Psoas muscle (tissue), 8 donors: ENCODE data around the gene TNS2. TPM values are rescaled to one million over a fixed set of nuclear protein-coding genes. Genes with fewer than 3 reads are reported as not detected.
"Not testable (repeated sequence)": the region's sequence is repeated elsewhere in the genome, so short reads cannot be mapped to it uniquely, and the experiment has no call there.

Source experiments
- ATAC-seq, 4 donors: fragments of 200-7000 bp; cut with Tn5 transposase; one replicate each; pipeline ENCODE4 v1.9.1; 2020; ENCODE audit warnings: moderate library complexity in 3 of 4, mild to moderate bottlenecking in 2 of 4
- DNase-seq, 2 donors: peaks; one replicate each; pipeline ENCODE4 v3.0.0-alpha.2; 2020
- H3K27ac ChIP-seq: fragments of 200-600 bp; one replicate; pipeline ENCODE4 v1.8.0; 2022
- H3K27me3 ChIP-seq, 3 donors: fragments of 200-600 bp in 1 of 3; one replicate each; pipeline versions ENCODE4 v1.6.1 to v1.8.0; 2013 to 2022; ENCODE audit warnings: low read length in 2 of 3, mild to moderate bottlenecking in 2 of 3, moderate library complexity in 1 of 3; ENCODE audit not compliant: insufficient read depth in 3 of 3
- H3K36me3 ChIP-seq, 2 donors: fragments of 200-600 bp in 1 of 2; one replicate each; pipeline versions ENCODE4 v1.6.1 to v1.8.0; 2013 to 2022; ENCODE audit warnings: low read depth in 1 of 2, mild to moderate bottlenecking in 1 of 2, moderate library complexity in 1 of 2; ENCODE audit not compliant: insufficient read depth in 1 of 2
- H3K4me1 ChIP-seq: fragments of 200-600 bp; one replicate; pipeline ENCODE4 v1.8.0; 2022
- H3K4me3 ChIP-seq: fragments of 200-600 bp; one replicate; pipeline ENCODE4 v1.8.0; 2022; ENCODE audit warnings: mild to moderate bottlenecking
- H3K9me3 ChIP-seq: fragments of 200-600 bp; one replicate; pipeline ENCODE4 v1.8.0; 2022
- WGBS, 3 donors: extraction: QIAGEN DNeasy Blood & Tissue Kit; methylation state at CpG; one replicate each; pipeline versions ENCODE4 v1.1.6 to v1.1.7; 2013; 5-methylcytosine and 5-hydroxymethylcytosine counted together
- intact Hi-C, 2 donors: fragments of 100-400 bp; cut with DNase I; formaldehyde crosslinking; loops; one replicate each; pipeline versions ENCODE4 v1.11.0 to v1.14.2; 2022
- polyA plus RNA-seq, 3 donors: library from polyadenylated mRNA; stranded (reverse); fragments of 200-250 nt; gene quantifications; one replicate each; pipeline ENCODE4 v1.2.3, GENCODE V29; 2013
- total RNA-seq, 4 donors: library from RNA; stranded (reverse); fragmentation: NEBNext Ultra II Directional in 2 of 4; extraction: Animal tissue kit (Norgen Biotek cat#: 25700) in 2 of 4; gene quantifications; one replicate each; pipeline versions ENCODE4 v1.2.1 to v1.2.4, GENCODE V29; 2021 to 2023
- TF ChIP-seq, protein P1 (sequence below): fragments of 200-600 bp; IDR thresholded peaks from one replicate; pipeline ENCODE4 v1.8.0; 2022; ENCODE audit warnings: antibody characterized with exemption
- donor health status: healthy with polysubstance abuse.
- donor health status: DM: no; HTN: no; CAD: no; lungs with moderate emphysema.
- donor health status: Bipolar disorder and iron deficiency.
- donor health status: healthy.
- donor health status: DM: yes; HTN: yes; CAD: no.
- donor health status: DM: no; HTN: no; CAD: no.
- donor health status: DM: no; HTN: no; CAD: no.
- donor health status: DM: yes; HTN: yes; CAD: no.

The TNS2 gene
- total and polyA plus RNA-seq, 7 donors = 37.7 to 132 (median 48.9) TPM

DNA sequence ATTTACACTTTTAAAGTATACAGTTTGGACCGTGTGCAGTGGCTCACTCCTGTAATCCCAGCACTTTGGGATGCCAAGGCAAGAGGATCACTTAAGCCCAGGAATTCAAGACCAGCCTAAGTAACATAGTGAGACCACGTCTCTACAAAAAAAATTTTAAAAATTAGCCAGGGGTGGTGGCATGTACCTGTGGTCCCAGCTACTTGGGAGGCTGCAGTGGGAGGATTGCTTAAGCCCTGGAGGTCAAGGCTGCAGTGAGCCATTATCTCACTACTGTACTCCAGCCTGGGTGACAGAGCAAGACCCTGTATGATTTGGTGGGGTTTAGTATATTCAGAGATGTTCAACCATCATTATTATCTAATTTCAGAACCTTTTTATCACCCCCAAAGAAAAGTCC, 38.9 kb upstream of the TNS2 start:
- peaks cover 0 to 9% of the 10 kb centered on the region in 2 donors for H3K36me3 ChIP-seq
- ATAC-seq = no peak
- no peak for DNase-seq
- no peak overlapping the region for H3K4me3 ChIP-seq
- no peak overlapping the region for H3K27ac ChIP-seq
- H3K27me3 ChIP-seq = no peaks in the 10 kb centered on the region
- H3K4me1 ChIP-seq = peaks cover 49% of the 10 kb centered on the region
- WGBS, 3 donors = 48 to 66% (median 55%) methylated on average over 2 of the region's 2 CpGs
- H3K9me3 ChIP-seq = no peaks in the 10 kb centered on the region
- TF ChIP-seq, protein P1, sequence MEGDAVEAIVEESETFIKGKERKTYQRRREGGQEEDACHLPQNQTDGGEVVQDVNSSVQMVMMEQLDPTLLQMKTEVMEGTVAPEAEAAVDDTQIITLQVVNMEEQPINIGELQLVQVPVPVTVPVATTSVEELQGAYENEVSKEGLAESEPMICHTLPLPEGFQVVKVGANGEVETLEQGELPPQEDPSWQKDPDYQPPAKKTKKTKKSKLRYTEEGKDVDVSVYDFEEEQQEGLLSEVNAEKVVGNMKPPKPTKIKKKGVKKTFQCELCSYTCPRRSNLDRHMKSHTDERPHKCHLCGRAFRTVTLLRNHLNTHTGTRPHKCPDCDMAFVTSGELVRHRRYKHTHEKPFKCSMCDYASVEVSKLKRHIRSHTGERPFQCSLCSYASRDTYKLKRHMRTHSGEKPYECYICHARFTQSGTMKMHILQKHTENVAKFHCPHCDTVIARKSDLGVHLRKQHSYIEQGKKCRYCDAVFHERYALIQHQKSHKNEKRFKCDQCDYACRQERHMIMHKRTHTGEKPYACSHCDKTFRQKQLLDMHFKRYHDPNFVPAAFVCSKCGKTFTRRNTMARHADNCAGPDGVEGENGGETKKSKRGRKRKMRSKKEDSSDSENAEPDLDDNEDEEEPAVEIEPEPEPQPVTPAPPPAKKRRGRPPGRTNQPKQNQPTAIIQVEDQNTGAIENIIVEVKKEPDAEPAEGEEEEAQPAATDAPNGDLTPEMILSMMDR = no peak
- intact Hi-C loops = no loop called here

DNA sequence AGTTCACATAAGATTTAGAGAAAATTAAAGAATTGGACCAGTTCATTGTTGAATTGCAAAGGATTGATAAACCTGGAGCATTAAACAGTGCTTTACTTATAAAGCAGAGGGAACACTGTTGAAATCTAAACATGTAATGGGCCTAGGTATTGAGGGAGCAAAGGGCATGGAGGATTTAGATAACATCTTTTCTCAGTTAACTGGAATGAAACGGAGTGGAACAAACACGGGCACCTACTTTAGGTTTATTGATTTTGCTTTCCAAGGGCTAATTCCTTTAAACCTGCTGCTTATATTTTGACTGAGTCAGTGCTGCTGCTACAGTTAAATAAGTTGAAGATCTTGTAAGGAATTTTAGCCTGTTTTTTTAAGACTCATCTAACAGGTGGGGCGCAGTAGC, 38.0 kb upstream of the TNS2 start:
- no peak for ATAC-seq
- peaks cover 0 to 18% of the 10 kb centered on the region in 2 donors for H3K36me3 ChIP-seq
- DNase-seq = no peak
- H3K27me3 ChIP-seq = no peaks in the 10 kb centered on the region
- H3K27ac ChIP-seq = no peak overlapping the region
- TF ChIP-seq, protein P1 = no peak
- peaks cover 49% of the 10 kb centered on the region for H3K4me1 ChIP-seq
- intact Hi-C loops = no loop called here
- WGBS, 3 donors = 85 to 87% (median 87%) methylated on average over 3 of the region's 3 CpGs
- no peak overlapping the region for H3K4me3 ChIP-seq
- no peaks in the 10 kb centered on the region for H3K9me3 ChIP-seq

DNA sequence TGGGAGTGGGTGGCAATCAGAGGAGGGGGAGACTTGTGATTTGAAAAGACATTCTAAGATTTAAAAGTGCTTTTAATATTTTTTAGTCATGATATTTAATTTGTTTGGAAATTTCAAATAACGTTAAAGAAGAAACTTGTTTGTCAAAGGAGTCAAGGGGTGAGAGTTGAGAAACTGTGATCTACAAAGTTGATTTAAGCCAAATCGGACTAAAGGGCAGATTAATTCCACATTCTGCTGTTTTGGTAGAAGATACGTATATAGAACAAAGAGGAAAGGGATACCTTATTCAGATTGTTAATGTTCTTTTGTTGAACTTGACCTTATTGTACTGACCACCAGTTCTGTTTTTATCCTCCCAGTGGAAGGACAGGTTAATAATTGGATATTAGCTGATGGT, 36.9 kb upstream of the TNS2 start:
- H3K36me3 ChIP-seq = peaks cover 0 to 28% of the 10 kb centered on the region in 2 donors
- H3K4me3 ChIP-seq = no peak overlapping the region
- no peaks in the 10 kb centered on the region for H3K9me3 ChIP-seq
- intact Hi-C loops = no loop called here
- no peak for DNase-seq
- 81 to 94% (median 84%) methylated on average over 3 of the region's 3 CpGs for WGBS, 3 donors
- peaks cover 39% of the 10 kb centered on the region for H3K4me1 ChIP-seq
- H3K27me3 ChIP-seq = no peaks in the 10 kb centered on the region
- ATAC-seq = no peak
- H3K27ac ChIP-seq = no peak overlapping the region
- TF ChIP-seq, protein P1 = no peak

DNA sequence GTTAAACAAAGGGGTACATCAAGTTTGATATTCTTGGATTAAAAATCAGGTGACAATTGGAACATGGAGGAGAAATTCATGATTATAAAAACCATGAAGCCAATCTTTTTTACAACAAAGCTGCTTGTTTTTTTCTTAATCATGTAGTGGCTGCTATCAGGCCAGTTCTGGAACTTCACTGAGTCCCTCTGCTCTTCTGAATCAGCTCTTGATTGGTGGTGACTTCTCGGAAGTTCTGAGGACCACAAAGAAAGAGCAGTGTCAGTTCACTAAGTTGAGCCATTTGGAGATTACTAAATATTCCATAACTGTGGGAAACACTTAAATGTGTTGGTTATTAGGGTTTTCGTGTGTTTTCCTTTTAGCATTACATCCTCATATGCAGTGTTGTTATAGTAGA, 35.2 kb upstream of the TNS2 start:
- ATAC-seq = no peak
- H3K4me3 ChIP-seq = no peak overlapping the region
- no peak for DNase-seq
- no peak overlapping the region for H3K27ac ChIP-seq
- whole genome bisulfite sequencing, 3 donors = 78 to 95% (median 83%) methylated on average over 2 of the region's 2 CpGs
- TF ChIP-seq, protein P1 = no peak
- H3K4me1 ChIP-seq = peaks cover 21% of the 10 kb centered on the region
- H3K9me3 ChIP-seq = no peaks in the 10 kb centered on the region
- H3K36me3 ChIP-seq = peaks cover 3 to 46% of the 10 kb centered on the region in 2 donors
- H3K27me3 ChIP-seq = no peaks in the 10 kb centered on the region
- intact Hi-C loops = no loop called here

DNA sequence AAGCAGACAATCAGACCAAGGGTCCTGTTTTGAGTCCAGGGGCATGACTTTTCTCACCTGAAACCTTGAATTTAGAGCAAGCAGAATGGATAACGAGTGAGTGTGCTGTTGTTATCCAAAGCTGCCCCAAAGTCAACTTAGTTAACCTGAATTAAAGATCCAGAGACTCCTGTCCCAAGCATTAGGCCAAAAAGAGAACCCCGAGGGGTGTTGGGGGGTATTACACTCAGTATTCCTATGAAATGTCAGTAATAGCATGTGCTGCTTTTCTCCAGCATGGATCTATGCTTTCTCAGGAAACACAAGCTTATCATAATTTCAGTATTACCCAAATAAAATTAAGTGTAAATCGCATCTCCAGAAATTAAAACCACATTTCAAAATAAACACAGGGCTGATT, 24.6 kb upstream of the TNS2 start:
- Histone ChIP-seq H3K27ac (no peak overlapping the region), H3K27me3 (no peaks in the 10 kb centered on the region), H3K4me3 (no peak overlapping the region), H3K9me3 (no peaks in the 10 kb centered on the region), H3K36me3 (peaks cover 13 to 100% of the 10 kb centered on the region in 2 donors), H3K4me1 (no peaks in the 10 kb centered on the region)
- DNase-seq (no peak), ATAC-seq (no peak)
- intact Hi-C loops = no loop called here
- WGBS, 3 donors = 79 to 91% (median 83%) methylated on average over 3 of the region's 3 CpGs
- TF ChIP-seq, protein P1 = no peak

DNA sequence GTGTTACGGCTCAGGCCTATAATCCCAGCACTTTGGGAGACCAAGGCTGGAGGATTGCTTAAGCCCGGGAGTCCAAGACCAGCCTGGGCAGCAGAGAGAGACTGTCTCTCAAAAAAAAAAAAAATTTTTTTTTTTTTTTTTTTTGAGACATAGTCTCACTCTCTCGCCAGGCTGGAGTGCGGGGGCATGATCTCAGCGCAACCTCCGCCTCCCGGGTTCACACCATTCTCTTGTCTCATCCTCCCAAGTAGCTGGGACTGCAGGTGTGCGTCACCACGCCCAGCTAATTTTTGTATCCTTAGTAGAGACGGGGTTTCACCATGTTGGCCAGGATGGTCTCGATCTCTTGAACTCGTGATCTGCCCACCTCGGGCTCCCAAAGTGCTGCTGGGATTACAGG, 22.9 kb upstream of the TNS2 start:
- H3K36me3 ChIP-seq = peaks cover 5 to 100% of the 10 kb centered on the region in 2 donors
- intact Hi-C loops, H3K4me1 ChIP-seq, H3K4me3 ChIP-seq, H3K27me3 ChIP-seq, ATAC-seq, DNase-seq, H3K27ac ChIP-seq, H3K9me3 ChIP-seq: not testable (repeated sequence)
- WGBS, 3 donors = 87 to 91% (median 89%) methylated on average over 13 of the region's 13 CpGs
